Loucy (cell line): Measurements from ENCODE around the gene PLPPR3.

Source experiments
- H2AFZ ChIP-seq: fragments of 200-600 bp; sonication (generic); 2 replicates; pipeline ENCODE4 v1.6.0; 2016; ENCODE audit warnings: antibody characterized with exemption, mild to moderate bottlenecking, low read length, moderate library complexity
- H3F3A ChIP-seq: fragments of 200-600 bp; 2 replicates; pipeline ENCODE4 v1.6.0; 2016; ENCODE audit warnings: antibody characterized with exemption, low read depth, mild to moderate bottlenecking
- H3K27me3 ChIP-seq: fragments of 200-600 bp; sonication (generic); 2 replicates; pipeline ENCODE4 v1.6.1; 2014; ENCODE audit warnings: low read length, mild to moderate bottlenecking; ENCODE audit not compliant: insufficient read depth, poor library complexity, severe bottlenecking
- H3K36me3 ChIP-seq: fragments of 200-600 bp; sonication (generic); 2 replicates; pipeline ENCODE4 v1.6.1; 2016; ENCODE audit warnings: low read length; ENCODE audit not compliant: insufficient read depth
- H3K4me1 ChIP-seq: fragments of 200-600 bp; sonication (generic); 2 replicates; pipeline ENCODE4 v1.5.1; 2014; ENCODE audit warnings: low read length, mild to moderate bottlenecking; ENCODE audit not compliant: insufficient read depth, poor library complexity, severe bottlenecking
- H3K4me2 ChIP-seq: fragments of 200-600 bp; sonication (generic); 2 replicates; pipeline ENCODE4 v1.6.0; 2014; ENCODE audit warnings: antibody characterized with exemption, low read length, low read depth, mild to moderate bottlenecking; ENCODE audit not compliant: poor library complexity, severe bottlenecking
- H3K4me3 ChIP-seq: fragments of 200-600 bp; sonication (generic); 2 replicates; pipeline ENCODE4 v1.5.1; 2014; ENCODE audit warnings: low read length, mild to moderate bottlenecking, mixed read lengths; ENCODE audit not compliant: poor library complexity, severe bottlenecking
- H3K79me2 ChIP-seq: fragments of 200-600 bp; sonication (generic); 2 replicates; pipeline ENCODE4 v1.6.1; 2014; ENCODE audit warnings: low read length; ENCODE audit not compliant: insufficient read depth
- H3K9ac ChIP-seq: fragments of 200-600 bp; sonication (generic); 2 replicates; pipeline ENCODE4 v1.6.0; 2014; ENCODE audit warnings: mild to moderate bottlenecking, low read depth, low read length, moderate library complexity; ENCODE audit not compliant: poor library complexity, severe bottlenecking
- H3K9me2 ChIP-seq: fragments of 200-600 bp; sonication (generic); replicated peaks from 2 replicates; pipeline ENCODE4 v1.6.1; 2016; ENCODE audit warnings: low read depth, low read length, mixed read lengths
- H3K9me3 ChIP-seq: fragments of 200-600 bp; sonication (generic); 2 replicates; pipeline ENCODE4 v1.6.1; 2014; ENCODE audit warnings: mild to moderate bottlenecking, antibody characterized with exemption, low read length, low read depth; ENCODE audit not compliant: insufficient read depth
- H4K20me1 ChIP-seq: fragments of 200-600 bp; sonication (generic); 2 replicates; pipeline ENCODE4 v1.6.0; 2014; ENCODE audit warnings: antibody characterized with exemption, low read length, mild to moderate bottlenecking; ENCODE audit not compliant: insufficient read depth, poor library complexity, severe bottlenecking
- CTCF ChIP-seq: fragments of 200-600 bp; sonication (generic); conservative IDR thresholded peaks from 2 replicates; pipeline ENCODE4 v1.5.1; 2014; ENCODE audit warnings: mild to moderate bottlenecking, antibody characterized with exemption, low read length
- EZH2phosphoT487 ChIP-seq: fragments of 200-600 bp; IDR thresholded peaks from 2 replicates; pipeline ENCODE4 v1.6.1; 2018; ENCODE audit warnings: antibody characterized with exemption, mild to moderate bottlenecking, moderate library complexity, borderline replicate concordance

Gene PLPPR3

GRCh38 chr19:867301-867793, 45.6 kb upstream of the PLPPR3 start:
- Histone ChIP-seq H3K9me2 (no peaks in the 10 kb centered on the region), H4K20me1 (no peaks in the 10 kb centered on the region), H3F3A (no peaks in the 10 kb centered on the region; the same call in 1 of the 2 replicates), H3K27me3 (no peaks in the 10 kb centered on the region), H2AFZ (no peak overlapping the region), H3K4me2 (no peak overlapping the region), H3K36me3 (no peaks in the 10 kb centered on the region; the same call in 1 of the 2 replicates), H3K4me1 (no peaks in the 10 kb centered on the region), H3K79me2 (no peaks in the 10 kb centered on the region), H3K4me3 (no peak overlapping the region), H3K9ac (no peak overlapping the region), H3K9me3 (no peaks in the 10 kb centered on the region)
- TF ChIP-seq CTCF (no peak), EZH2phosphoT487 (no peak)

- TF ChIP-seq EZH2phosphoT487, result no peak
- TF ChIP-seq CTCF, result no peak
- no peaks in the 10 kb centered on the region for H3K9me3 ChIP-seq
- no peaks in the 10 kb centered on the region; the same call in 1 of the 2 replicates for H3K36me3 ChIP-seq
- no peaks in the 10 kb centered on the region for H3K9me2 ChIP-seq
- no peaks in the 10 kb centered on the region for H3F3A ChIP-seq
- no peaks in the 10 kb centered on the region for H3K4me1 ChIP-seq
- no peaks in the 10 kb centered on the region for H3K79me2 ChIP-seq
- H3K9ac ChIP-seq, result no peak overlapping the region
- no peak overlapping the region for H2AFZ ChIP-seq
- no peaks in the 10 kb centered on the region for H4K20me1 ChIP-seq
- no peaks in the 10 kb centered on the region for H3K27me3 ChIP-seq
- no peak overlapping the region for H3K4me3 ChIP-seq
- H3K4me2 ChIP-seq, result no peak overlapping the region
Measured at GRCh38 chr19:866769-867300, 45.1 kb upstream of the PLPPR3 start.

- Histone ChIP-seq H3K79me2 (no peaks in the 10 kb centered on the region), H4K20me1 (no peaks in the 10 kb centered on the region), H3K9ac (no peak overlapping the region), H3K4me2 (peak overlapping the region; percentile 48), H3K9me2 (no peaks in the 10 kb centered on the region), H3F3A (no peaks in the 10 kb centered on the region), H3K27me3 (no peaks in the 10 kb centered on the region), H3K4me1 (no peaks in the 10 kb centered on the region), H2AFZ (no peak overlapping the region), H3K9me3 (no peaks in the 10 kb centered on the region), H3K36me3 (no peaks in the 10 kb centered on the region; the same call in 1 of the 2 replicates), H3K4me3 (peak overlapping the region; percentile 55)
- TF ChIP-seq EZH2phosphoT487, result no peak
- TF ChIP-seq CTCF, result no peak
Measured at GRCh38 chr19:863315-863620, 41.5 kb upstream of the PLPPR3 start.
